ENCODE data around the gene PCED1A.
A peak's percentile ranks its signal among the peaks of the same experiment; 100 is the strongest.

The PCED1A gene

GRCh38 chr20:2865630-2866029 is 25.2 kb upstream of the PCED1A start:
- no peak for TF ChIP-seq CTCF (IDR thresholded peaks at IDR 0.05)
- no peak for DNase-seq (ENCODE audit: low spot score)
- Histone ChIP-seq H3K27ac (no peak overlapping the region), H3K4me3 (no peak overlapping the region)

- Histone ChIP-seq H3K27ac (no peak overlapping the region), H3K4me3 (no peak overlapping the region)
- no peak for TF ChIP-seq CTCF (IDR thresholded peaks at IDR 0.05)
- DNase-seq (ENCODE audit: low spot score): no peak
These were observed 24.6 kb upstream of the PCED1A start for GRCh38 chr20:2865101-2865500.

GRCh38 chr20:2864626-2865025 is 24.2 kb upstream of the PCED1A start:
- H3K27ac ChIP-seq: no peak overlapping the region
- H3K4me3 ChIP-seq: no peak overlapping the region
- DNase-seq (ENCODE audit: low spot score): no peak
- TF ChIP-seq CTCF (IDR thresholded peaks at IDR 0.05): no peak

- no peak overlapping the region for H3K4me3 ChIP-seq
- no peak overlapping the region for H3K27ac ChIP-seq
- no peak for DNase-seq (ENCODE audit: low spot score)
- TF ChIP-seq CTCF (IDR thresholded peaks at IDR 0.05): no peak
These were observed 19.1 kb upstream of the PCED1A start for GRCh38 chr20:2859330-2860121.

GRCh38 chr20:2858591-2858990 is 18.1 kb upstream of the PCED1A start:
- DNase-seq (ENCODE audit: low spot score): no peak
- no peak overlapping the region for H3K27ac ChIP-seq
- TF ChIP-seq CTCF (IDR thresholded peaks at IDR 0.05): no peak
- no peak overlapping the region for H3K4me3 ChIP-seq

- no peak overlapping the region for H3K4me3 ChIP-seq
- H3K27ac ChIP-seq: no peak overlapping the region
- peak; percentile 52 for DNase-seq (ENCODE audit: low spot score)
- no peak for TF ChIP-seq CTCF (IDR thresholded peaks at IDR 0.05)
These were observed 10.6 kb upstream of the PCED1A start for GRCh38 chr20:2851086-2851485.

- DNase-seq (ENCODE audit: low spot score): peak; percentile 21
- no peak overlapping the region for H3K27ac ChIP-seq
- no peak for TF ChIP-seq CTCF (IDR thresholded peaks at IDR 0.05)
- H3K4me3 ChIP-seq: no peak overlapping the region
These were observed 9.1 kb upstream of the PCED1A start for GRCh38 chr20:2849529-2849928.
